Breast epithelium (tissue), 3 donors: Measurements from ENCODE around the gene PHF21A.

Experiments used
- CTCF ChIP-seq, 3 donors: fragments of 450-650 bp; IDR thresholded peaks; one replicate each; pipeline ENCODE4 v1.5.1; 2016 to 2017; ENCODE audit warnings: antibody characterized with exemption in 3 of 3, mild to moderate bottlenecking in 3 of 3, moderate library complexity in 3 of 3
- POLR2A ChIP-seq: fragments of 450-650 bp; IDR thresholded peaks from one replicate; pipeline ENCODE4 v1.6.1; 2016; ENCODE audit warnings: antibody characterized with exemption, mild to moderate bottlenecking, moderate library complexity
- POLR2AphosphoS5 ChIP-seq, 3 donors: sonication (generic); formaldehyde crosslinking; IDR thresholded peaks; one replicate each; pipeline ENCODE4 v1.6.1; 2017; ENCODE audit warnings: antibody characterized with exemption in 3 of 3

- no peak for TF ChIP-seq CTCF (IDR thresholded peaks at IDR 0.05)
- no peak for TF ChIP-seq POLR2A
- no peak for TF ChIP-seq POLR2AphosphoS5 (IDR thresholded peaks at IDR 0.05)
Measured at GRCh38 chr11:46159680-46160079, 38.4 kb upstream of the PHF21A start.
